HG03565 (cell line): Measurements from ENCODE around the gene SPON1.
"Not testable (repeated sequence)": the region's sequence is repeated elsewhere in the genome, so short reads cannot be mapped to it uniquely, and the experiment has no call there.

ENCODE experiments used
- ATAC-seq: cut with Tn5 transposase; IDR thresholded peaks from one replicate; pipeline ENCODE4 v1.9.1; 2021; ENCODE audit warnings: mild to moderate bottlenecking, moderate library complexity; ENCODE audit not compliant: unreplicated experiment

SPON1 gene

DNA sequence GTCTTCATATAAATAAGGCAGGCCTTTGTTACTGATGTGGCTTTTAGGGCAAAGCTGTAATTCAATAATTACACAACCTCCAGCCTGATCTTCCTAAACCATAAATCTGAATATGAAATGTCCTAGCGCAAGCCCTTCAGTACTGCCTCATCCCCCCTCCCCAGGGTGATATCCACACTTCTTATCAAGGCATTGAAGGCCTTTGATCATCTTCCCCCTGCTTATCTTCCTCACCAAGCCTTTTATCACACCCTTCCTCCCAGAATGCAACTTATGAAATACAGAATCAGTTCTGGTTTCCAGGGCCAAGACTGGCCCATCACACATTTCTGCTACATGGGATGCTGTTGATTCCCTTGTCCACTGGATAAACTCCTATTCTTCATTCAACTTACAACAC, 12.1 kb downstream of the SPON1 start:
- no peak for ATAC-seq

DNA sequence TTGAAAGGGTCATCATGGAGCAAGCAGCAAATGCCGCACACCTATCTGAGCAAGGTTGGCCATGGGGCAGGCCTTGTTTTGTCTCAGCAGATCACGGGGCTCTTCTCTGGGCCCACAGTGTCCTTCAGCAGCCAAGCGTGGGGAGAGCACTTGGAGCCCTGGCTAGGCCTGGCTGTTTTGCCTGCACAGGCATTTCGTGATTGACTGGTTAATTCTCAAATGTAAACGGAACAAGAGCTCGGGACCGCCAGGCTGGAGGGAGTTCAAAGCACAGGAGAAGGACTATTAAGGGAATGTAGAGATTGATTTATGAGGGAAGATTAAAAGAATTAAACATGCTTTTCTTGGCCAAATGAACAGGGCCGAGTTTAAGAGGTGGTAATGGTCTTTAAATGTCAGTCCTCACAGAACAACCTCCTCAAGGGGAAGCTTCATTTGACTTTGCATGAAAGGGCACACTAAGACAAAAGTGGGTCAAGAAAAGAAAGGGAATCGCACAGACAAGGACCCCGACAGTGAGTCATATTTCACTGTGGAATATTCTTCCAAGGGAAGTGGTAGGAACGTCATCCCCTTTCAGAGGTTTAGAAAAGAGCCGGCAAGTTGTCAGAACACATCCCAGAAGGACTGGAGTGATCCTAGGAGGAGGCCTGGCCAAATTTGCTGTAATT, 20.7 kb downstream of the SPON1 start:
- ATAC-seq = no peak

DNA sequence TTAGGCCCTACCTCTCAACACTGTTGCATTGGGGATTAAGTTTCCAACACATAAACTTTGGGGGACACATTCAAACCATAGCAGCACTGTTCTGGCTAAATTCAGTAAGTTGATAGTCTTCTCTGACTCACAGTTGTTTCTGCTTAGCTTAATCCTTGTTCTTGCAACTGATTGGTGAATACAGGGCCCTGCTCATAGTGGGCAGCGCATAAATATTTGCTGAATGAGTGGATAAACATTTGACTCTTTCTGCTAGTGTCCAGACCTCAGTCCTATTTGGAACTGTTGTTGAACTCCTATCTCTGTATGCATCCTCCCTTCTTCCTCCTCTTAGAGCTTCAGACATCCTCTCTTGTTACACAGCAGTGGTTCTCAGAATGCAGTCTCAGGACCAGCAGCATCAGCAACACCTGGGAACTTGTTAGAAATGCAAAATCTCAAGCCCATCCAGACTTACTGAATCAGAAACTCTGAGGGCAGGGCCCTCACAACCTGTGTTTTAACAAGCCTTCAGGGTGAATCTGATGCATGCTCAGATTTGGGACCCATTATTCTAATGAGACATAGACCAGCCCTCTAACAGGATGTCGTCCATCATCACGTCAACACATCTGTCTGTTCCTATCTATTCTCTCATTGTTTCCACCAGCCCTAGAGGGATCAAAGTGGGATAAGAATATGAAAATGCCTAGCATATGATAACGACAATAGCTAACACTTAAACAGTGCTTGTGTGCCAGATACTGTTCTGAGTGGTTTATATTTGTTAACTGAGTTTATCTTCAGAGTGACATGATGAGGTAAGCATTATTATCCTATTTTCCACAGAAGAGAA, 22.3 kb downstream of the SPON1 start:
- no peak for ATAC-seq

DNA sequence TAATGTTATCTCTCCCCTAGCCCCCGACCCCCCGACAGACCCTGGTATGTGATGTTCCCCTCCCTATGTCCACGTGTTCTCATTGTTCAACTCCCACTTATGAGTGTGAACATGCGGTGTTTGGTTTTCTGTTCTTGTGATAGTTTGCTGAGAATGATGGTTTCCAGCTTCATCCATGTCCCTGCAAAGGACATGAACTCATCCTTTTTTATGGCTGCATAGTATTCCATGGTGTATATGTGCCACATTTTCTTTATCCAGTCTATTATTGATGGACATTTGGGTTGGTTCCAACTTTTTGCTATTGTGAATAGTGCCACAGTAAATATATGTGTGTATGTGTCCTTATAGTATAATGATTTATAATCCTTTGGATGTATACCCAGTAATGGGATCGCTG, 24.2 kb downstream of the SPON1 start:
- ATAC-seq = not testable (repeated sequence)

DNA sequence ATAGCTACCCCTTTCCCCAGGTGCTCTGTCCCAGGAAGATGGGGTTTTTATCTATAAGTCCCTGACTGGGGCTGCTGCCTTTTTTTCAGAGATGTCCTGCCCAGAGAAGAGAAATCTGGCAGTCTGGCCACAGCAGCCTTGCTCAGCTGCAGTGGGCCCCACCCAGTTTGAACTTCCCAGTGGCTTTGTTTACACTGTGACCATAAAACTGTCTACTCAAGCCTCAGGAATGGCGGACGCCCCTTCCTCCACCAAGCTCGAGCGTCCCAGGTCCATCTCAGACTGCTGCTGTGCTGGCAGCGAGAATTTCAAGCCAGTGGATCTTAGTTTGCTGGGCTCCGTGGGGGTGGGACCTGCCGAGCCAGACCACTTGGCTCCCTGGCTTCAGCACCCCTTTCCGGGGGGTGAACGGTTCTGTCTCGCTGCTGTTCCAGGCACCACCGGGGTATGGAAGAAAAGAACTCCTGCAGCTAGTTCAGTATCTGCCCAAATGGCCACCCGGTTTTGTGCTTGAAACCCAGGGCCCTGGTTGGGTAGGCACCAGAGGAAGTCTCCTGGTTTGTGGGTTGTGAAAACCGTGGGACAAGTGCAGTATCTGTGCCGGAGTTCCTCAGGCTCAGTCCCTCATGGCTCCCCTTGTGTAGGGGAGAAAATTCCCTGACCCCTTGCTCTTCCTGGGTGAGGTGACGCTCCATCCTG, 29.8 kb downstream of the SPON1 start:
- not testable (repeated sequence) for ATAC-seq

DNA sequence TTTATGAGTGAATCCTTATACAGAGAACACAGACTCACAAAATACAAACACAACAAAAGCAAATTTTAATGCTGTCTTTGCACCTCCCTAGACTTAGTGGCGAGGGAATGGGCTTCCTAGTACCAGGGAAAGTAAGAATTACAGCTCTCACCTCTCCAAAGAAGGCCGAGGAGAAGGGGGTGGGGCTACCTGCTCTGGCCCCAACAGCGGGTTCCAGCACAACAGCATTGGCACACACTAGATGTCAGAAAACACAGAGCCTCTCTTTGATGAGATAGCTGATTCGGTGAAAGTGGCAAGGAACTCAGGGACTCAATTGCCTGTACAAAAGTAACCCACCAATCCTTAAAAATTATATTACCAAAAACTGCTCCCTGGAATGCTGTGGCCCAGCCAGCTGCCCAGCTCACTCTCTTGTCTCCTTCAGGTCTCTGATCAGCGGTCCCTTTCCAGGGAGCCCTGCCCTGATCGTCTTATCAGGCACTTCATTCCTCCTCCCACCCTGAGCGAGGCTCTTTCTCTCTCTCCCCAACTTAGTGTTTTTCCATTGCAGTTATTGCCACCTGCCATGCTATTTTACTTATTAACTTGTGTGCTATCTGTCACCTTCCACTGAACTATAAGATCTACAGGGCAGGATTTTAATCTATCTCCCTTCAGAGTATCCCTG, 30.7 kb downstream of the SPON1 start:
- no peak for ATAC-seq

DNA sequence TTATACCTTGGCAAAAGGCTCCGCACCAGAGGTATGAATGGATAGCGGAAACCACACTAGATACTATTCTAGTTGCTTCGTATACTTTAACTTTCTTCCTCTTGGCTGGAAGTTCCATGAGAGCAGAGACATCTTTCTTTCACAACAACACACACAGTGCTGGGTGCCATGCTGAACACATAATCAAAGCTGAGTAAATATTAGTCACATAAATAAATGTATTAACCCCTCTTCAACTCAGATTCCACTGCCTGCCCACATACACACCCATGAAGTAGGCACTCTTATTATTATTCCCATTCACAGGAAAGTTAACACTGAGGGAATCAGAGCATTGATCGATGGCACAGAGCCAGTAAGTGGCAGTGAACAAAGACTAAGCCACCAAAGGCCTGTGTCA, 35.4 kb downstream of the SPON1 start:
- ATAC-seq = no peak

DNA sequence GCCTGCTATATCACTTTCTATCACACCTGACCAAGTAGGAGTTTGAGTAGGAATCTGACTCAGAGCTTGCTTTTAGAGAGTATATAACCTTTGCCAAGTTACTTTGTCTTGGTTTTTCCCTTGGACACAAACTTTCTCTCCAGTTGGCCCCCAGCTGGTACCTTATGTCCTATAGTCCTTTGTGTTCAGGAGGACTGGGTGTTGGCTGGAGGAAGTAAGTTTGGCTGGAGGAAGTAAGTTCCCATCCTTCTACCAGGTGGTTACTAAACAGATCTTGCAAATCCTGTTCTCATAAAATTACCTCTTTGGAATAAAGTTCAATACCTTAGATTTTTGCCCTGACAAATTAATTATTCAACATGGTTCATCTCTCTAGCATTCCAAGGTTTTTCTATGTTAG, 37.2 kb downstream of the SPON1 start:
- ATAC-seq = no peak

DNA sequence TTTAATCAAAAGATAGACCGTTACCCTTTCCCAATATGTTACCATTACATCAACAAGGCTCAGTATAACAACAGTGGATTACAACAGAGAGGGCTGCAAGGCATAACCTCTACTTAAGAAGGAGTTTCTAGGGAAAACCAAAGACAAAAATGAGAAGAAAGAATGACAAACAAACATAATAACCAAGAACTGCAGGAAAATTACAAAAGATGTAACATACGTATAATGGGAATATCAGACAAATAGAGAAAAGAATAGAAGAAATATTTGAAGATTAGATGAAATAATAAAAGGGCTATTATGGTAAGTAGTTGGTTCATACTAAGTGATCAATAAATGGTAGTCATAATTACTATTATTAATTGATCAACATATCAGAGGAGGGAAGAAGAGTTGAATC, 39.1 kb downstream of the SPON1 start:
- no peak for ATAC-seq

DNA sequence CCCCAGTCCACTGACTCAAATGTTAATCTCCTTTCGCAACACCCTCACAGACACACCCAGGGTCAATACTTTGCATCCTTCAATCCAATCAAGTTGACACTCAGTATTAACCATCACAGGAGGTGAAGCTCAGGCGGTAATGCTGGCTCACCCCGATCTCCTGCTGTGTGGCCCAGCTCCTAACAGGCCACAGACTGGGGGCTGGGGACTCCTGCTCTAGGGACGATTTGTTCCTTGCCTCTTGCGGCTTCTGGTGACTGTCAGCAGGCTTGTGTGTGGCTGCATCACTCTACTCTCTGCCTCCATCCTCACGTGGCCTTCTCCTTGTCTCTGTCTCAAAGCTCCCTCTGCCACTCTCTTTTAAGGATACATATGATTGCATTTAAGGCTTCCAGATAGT, 45.0 kb downstream of the SPON1 start:
- ATAC-seq = no peak

DNA sequence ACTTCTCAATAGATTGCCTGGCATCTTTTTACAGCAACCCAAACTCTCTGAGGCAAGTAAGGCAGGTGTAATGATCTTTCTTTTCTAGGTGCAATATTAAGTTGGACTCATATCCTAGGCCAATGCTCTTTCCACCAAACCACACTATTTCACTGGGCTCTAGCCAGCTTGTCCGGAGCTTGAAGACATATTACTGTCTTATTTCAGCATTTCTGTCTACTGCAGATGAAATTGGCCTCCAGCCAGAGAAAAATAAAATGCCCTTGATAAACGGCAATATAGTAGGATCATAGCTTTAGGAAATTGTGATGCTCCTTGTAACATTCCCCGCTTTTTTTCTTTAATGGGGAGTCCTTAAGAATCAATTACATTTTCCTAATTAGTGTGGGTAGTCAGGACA, 48.1 kb downstream of the SPON1 start:
- no peak for ATAC-seq

DNA sequence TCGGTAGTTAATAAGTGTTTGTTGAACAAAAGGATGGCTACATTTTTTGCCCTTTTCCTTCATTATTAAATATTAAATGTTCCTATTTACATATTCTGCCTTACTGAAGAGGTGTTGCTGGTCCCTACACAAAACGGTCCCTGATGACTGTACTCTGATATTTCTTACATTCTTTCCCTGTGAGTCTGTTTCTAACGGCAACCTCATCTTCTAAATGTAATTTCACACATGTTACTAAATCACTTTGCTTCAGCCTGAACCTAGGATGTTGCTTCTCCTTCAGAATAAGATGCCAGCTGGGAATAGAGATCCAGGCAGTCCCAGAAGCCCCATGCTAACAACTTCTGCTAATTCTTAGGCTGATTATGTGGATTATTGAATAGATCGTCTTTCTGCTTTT, 50.3 kb downstream of the SPON1 start:
- ATAC-seq = no peak

DNA sequence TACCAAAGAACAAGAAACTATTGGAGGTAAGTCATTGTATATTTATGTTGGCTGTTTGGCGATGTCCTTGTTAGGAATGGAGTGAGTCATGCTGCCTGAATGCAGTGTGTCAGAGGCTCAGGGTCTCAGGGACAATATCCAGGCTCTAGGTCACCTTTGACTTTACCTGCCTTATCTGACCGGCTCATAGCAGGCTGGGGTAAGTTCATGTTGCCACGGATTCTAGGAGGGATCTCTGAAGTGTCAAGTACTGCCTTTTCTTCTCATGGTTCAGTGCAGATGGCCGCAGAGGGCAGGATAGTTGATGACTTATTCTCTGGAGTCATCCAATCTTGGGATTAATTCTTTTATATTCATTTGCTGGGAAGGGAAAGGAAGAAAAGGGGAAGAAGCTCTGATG, 53.2 kb downstream of the SPON1 start:
- ATAC-seq = no peak

DNA sequence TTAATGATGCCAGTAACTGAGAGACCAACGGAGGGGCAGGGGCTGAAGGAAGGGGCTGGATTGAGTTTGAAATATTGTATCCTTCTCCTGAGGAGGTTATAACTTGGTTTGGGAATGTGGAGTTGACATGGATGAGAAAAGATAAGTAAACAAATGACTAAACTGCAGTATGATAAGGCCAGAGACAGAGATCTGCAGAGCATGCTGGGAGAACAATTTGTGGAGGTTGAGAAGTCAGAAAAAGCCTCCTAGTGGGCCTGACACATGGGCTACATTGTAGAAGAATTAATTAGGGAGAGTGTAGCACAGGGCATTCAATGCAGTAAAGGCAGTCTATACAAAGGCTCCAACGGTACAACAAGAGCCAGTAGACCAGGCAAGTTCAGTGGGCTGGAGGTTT, 55.9 kb downstream of the SPON1 start:
- no peak for ATAC-seq

DNA sequence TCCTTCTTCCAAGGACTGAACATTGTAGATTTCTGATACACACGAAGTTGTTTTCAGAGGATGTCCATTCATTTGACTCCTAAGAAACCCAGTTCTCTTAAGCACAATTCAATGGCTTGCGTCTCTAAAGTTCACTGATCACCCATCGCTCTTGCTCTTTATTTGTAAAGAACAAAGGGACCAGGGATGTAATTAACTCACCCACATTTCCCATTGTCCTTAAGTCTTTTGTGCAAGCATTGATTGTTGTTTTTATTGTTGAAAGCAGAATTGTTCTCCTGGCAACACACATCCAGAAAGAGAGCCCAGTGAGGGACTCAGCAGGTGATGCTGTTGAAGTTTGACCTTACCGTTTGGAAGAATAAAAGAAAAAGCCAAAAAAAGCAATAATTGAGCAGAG, 59.2 kb downstream of the SPON1 start:
- no peak for ATAC-seq

DNA sequence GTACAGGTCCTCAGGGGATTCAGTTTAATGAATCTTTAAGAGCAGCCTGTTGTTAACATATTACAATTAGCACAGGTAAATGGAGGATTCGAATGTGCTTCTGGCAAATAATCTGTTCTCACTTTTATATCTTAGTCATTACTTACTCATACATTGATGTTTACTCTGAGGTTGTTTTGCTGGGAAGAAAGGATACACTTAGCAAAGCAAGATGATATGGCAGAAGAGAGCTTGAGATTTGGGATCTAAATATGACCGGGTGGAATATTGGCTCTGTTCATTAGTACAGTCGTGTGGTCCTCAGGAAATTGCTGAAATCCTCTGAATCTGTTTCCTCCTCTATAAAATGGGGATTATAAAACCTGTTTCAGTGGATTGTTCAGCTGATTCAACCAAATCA, 59.7 kb downstream of the SPON1 start:
- no peak for ATAC-seq

DNA sequence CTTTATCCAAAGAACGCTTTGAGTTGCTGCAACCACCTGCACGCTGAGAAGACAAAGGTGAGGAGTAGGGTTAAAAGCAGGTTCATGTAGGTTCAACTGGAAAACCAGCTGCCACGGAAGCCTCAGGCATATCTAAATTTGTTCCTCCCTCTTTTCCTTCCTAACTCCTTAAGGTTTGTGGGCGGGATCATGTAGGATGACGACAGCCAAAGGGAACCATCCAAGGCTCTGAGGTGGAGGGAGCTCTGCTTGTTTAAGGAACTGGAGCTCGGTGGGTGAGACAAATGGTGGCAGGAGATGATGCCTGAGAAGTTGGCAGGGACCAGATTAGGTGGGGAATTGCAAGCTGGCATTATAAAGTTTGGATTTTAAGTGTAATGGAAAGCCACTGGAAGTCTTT, 60.3 kb downstream of the SPON1 start:
- ATAC-seq = no peak

DNA sequence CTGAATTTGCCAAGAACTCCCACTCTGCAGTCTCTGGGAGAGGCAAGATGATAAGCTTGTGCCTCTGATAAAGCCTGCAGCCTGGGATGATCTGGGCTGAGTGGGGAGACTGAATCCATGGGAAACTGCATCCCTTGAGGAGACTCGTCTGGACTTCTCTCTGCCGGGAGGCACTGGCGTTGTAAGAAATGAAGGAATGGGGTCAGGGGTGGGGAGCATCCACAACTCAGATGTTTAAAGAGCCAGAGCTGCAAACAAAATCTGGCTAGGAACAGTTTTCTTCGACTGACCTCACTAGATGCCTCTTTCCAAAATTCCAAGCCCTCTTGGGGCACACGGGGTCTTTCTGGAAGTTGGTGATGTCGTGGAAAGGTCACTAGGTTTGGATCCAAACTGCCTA, 64.4 kb downstream of the SPON1 start:
- ATAC-seq = no peak

DNA sequence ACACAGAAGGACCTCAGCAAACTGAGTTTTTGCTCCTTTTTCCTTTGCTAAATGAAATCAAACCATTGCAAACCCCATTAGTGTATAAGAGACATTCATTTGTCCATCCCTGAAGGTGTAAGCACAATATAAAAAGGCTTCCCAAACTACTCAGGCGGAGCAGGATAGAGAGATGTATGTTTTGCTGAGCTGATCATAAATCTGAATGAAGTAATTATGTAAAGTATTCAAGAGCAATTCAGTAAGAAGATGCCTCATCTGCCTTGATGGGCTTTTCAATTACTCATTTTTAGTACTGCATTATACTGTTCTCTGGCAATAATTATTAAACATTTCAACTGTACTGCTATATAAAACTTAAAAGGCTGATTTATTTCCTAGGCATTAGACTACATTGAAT, 65.0 kb downstream of the SPON1 start:
- ATAC-seq = no peak

DNA sequence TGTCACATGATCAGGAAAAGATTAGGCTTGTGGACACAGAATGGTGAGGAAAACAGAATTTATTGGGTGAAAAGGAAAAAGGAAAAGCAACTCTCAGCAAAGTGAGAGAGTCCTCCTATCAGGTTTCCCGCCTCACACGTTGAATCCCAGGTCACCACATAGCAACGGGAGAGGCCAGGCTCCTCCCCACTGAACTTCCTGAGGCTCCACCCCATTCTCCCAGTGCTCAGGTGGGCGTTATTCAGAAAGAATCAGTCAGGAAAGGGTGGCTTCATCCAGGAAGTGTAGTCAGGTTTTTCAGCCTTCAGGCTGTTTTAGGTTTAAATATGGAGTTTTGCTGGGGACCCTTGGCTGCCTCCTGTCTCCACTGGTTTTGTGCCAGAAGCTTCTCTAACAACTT, 66.9 kb downstream of the SPON1 start:
- no peak for ATAC-seq
